Measurements from ENCODE around the gene POLR1C.
"Not testable (repeated sequence)": the region's sequence is repeated elsewhere in the genome, so short reads cannot be mapped to it uniquely, and the experiment has no call there.

The POLR1C gene

DNA sequence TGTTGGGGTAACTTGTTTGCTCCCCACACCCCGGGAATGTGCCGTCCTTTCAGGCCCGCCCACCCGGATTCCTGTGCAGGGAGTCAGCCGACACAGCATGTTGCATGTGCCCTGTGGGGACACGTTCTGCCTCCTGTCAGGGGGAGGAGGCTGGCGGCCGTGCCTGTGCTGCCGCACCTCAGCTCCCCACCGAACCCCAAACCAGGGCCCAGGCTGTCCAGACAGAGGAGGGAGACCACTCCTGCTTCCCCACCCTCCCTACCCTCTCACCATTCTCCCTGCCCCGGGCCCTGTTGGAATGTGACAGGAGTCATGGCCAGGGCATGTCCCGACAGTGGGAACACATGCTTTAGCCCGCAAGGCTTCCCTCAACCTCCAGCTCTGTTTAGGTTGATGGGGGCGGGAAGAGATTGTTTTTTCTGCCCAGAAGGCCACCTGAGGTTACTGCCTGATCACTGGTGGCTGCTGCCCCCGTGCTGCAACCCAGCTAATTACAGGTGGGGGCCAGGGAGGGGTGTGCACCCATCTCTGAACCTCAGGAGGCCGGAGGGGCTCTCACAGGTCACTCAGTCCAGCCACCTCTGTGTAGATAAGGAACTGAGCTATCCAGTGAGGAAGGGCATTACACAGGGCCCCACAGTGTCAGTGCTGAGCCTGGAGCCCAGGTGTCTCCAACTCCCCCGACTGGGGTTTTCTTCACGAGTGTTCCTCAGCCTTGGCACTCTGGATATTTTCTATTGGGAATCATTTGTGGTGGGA is 20.3 kb upstream of the POLR1C start:
- H3K9me3 Mint-ChIP-seq: no peaks in the 10 kb centered on the region
- H3K27ac Mint-ChIP-seq: peak overlapping the region in 1 of 2 donors; percentile 96
- H3K36me3 Mint-ChIP-seq (ENCODE audit: insufficient read depth): peaks cover 8% of the 10 kb centered on the region
- DNase-seq (no peak), ATAC-seq (replicated peaks) (peak; percentile 24)
- H3K4me1 Mint-ChIP-seq (ENCODE audit: low read depth in 2 of 2): peaks cover 27 to 28% of the 10 kb centered on the region in 2 donors
- no peaks in the 10 kb centered on the region for H3K27me3 Mint-ChIP-seq
- H3K4me3 Mint-ChIP-seq: no peak overlapping the region

DNA sequence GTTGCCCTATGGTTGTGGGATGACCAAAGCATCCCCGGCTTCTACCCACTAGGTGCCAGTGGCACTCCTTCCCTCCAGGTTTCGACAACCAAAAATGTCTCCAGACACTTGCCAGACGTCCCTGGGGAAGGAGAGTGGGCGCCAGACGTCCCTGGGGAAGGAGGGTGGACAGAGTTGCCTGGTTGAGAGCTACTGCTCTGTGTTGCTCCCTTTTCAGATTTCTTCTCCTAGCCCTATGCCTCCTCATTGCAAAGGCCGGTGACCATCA is 19.8 kb upstream of the POLR1C start:
- no peak for ATAC-seq (replicated peaks)
- peak overlapping the region in 1 of 2 donors; percentile 71 for H3K27ac Mint-ChIP-seq
- H3K36me3 Mint-ChIP-seq (ENCODE audit: insufficient read depth): peaks cover 6% of the 10 kb centered on the region
- no peak for DNase-seq
- no peak overlapping the region for H3K4me3 Mint-ChIP-seq
- H3K9me3 Mint-ChIP-seq: no peaks in the 10 kb centered on the region
- H3K27me3 Mint-ChIP-seq: no peaks in the 10 kb centered on the region
- peaks cover 27 to 28% of the 10 kb centered on the region in 2 donors for H3K4me1 Mint-ChIP-seq (ENCODE audit: low read depth in 2 of 2)

- Mint-ChIP-seq H3K4me3 (no peak overlapping the region), H3K9me3 (no peaks in the 10 kb centered on the region), H3K27me3 (no peaks in the 10 kb centered on the region), H3K4me1 (ENCODE audit: low read depth in 2 of 2) (peaks cover 23 to 24% of the 10 kb centered on the region in 2 donors), H3K27ac (peak overlapping the region in 1 of 2 donors; percentile 71), H3K36me3 (ENCODE audit: insufficient read depth) (peaks cover 3% of the 10 kb centered on the region)
- DNase-seq: no peak
- ATAC-seq (replicated peaks): no peak
These were observed 19.2 kb upstream of the POLR1C start for GRCh38 chr6:43497689-43498088.

DNA sequence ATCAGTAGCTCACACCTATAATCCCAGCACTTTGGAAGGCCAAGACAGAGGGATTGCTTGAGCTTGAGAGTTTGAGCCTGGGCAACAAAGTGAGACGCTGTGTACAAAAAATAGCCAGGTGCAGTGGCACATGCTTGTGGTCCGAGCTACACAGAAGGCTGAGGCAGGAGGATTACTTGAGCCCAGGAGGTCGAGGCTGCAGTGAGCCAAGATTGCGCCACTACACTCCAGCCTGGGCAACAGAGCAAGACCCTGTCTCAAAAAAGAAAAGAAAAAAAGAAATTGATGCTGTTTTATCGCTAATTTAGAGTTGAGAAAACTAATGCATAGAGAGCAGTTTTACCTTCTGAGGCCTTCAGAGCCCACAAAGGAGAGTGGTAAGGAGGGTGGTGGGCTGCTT is 18.6 kb upstream of the POLR1C start:
- not testable (repeated sequence) for ATAC-seq (replicated peaks); H3K9me3 Mint-ChIP-seq; DNase-seq; H3K27me3 Mint-ChIP-seq; H3K4me3 Mint-ChIP-seq; H3K36me3 Mint-ChIP-seq (ENCODE audit: insufficient read depth)
- H3K27ac Mint-ChIP-seq: peak overlapping the region in 1 of 2 donors; percentile 71
- H3K4me1 Mint-ChIP-seq (ENCODE audit: low read depth in 2 of 2): peaks cover 20 to 24% of the 10 kb centered on the region in 2 donors

DNA sequence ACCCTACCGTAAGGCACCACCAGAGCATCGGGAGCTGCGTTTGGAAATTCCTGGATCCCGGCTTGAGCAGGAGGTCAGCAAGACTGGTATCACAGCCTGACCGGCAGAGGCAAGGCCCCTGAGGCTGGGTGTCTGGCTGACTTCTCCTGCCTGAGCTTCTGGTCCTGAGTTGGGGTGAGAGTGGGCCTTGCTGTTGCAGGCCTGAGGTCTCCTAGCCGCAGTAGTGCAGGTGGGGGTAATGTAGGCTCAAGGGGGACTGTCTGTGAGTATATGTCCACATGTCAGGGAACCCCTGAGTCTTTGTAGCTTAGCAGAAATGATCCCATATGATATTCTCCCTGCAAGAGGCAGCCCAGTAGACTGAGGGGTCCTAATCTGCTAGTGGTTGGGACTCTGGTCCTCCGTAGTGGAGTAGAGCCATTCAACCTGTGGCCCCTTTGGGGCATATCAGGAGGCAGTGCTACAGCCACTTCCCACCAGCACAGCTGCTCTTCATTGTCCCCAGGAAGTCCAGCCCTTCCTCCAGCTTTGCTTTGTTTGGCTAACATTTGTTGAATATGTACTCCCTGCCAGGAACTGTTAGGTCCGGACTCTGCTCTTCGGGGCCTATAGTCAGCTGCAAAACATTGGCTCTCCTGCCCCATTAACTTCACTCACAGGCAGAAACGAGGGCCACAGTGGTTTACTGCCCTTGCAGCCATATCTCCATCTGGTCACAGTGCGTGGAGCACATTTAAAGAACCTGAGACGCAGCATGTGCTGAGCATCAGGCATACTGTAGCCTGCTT is 17.7 kb upstream of the POLR1C start:
- no peak overlapping the region for H3K4me3 Mint-ChIP-seq
- H3K27ac Mint-ChIP-seq: peak overlapping the region in 1 of 2 donors; percentile 67
- no peak for DNase-seq
- H3K27me3 Mint-ChIP-seq: no peaks in the 10 kb centered on the region
- no peak for ATAC-seq (replicated peaks)
- H3K4me1 Mint-ChIP-seq (ENCODE audit: low read depth in 2 of 2): peaks cover 15 to 17% of the 10 kb centered on the region in 2 donors
- H3K9me3 Mint-ChIP-seq: no peaks in the 10 kb centered on the region
- peaks cover 9% of the 10 kb centered on the region for H3K36me3 Mint-ChIP-seq (ENCODE audit: insufficient read depth)

GRCh38 chr6:43500921-43501320 is 16.0 kb upstream of the POLR1C start:
- peaks cover 13% of the 10 kb centered on the region for H3K36me3 Mint-ChIP-seq (ENCODE audit: insufficient read depth)
- H3K27ac Mint-ChIP-seq: peak overlapping the region; percentile 71 to 85
- H3K4me1 Mint-ChIP-seq (ENCODE audit: low read depth in 2 of 2): peaks cover under 1 to 2% of the 10 kb centered on the region in 2 donors
- no peaks in the 10 kb centered on the region for H3K27me3 Mint-ChIP-seq
- ATAC-seq (replicated peaks) (no peak), DNase-seq (no peak)
- H3K9me3 Mint-ChIP-seq: no peaks in the 10 kb centered on the region
- no peak overlapping the region for H3K4me3 Mint-ChIP-seq

DNA sequence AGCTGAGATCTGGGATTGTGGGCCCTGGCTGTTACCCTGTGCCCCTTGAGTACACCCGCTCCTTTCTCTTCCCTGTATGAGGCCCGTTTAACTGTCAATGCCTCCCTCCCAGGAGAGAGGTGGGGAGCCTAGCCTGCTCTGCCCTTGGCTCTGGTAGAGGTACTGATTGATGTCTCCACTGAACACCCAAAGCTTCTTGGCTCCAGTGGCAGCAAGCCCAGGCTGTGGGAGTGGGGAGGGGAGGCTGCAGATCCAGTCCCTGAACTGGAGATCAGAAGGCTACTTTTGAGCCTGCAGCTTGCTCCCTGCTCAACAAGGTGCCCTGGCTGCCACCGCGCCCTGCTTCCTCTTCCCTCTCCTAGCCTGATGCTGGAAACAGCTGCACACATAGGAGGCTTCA is 14.2 kb upstream of the POLR1C start:
- Mint-ChIP-seq H3K4me3 (no peak overlapping the region), H3K36me3 (ENCODE audit: insufficient read depth) (peaks cover 21% of the 10 kb centered on the region), H3K27ac (peak overlapping the region in 1 of 2 donors; percentile 65), H3K9me3 (no peaks in the 10 kb centered on the region), H3K4me1 (ENCODE audit: low read depth in 2 of 2) (peaks cover 7 to 16% of the 10 kb centered on the region in 2 donors), H3K27me3 (peaks cover 0 to 5% of the 10 kb centered on the region in 2 donors)
- DNase-seq: no peak
- no peak for ATAC-seq (replicated peaks)

GRCh38 chr6:43503443-43503842 is 13.4 kb upstream of the POLR1C start:
- no peak overlapping the region for H3K4me3 Mint-ChIP-seq
- H3K27ac Mint-ChIP-seq: peak overlapping the region; percentile 33 to 65
- ATAC-seq (replicated peaks) (no peak), DNase-seq (no peak)
- H3K36me3 Mint-ChIP-seq (ENCODE audit: insufficient read depth): peaks cover 23% of the 10 kb centered on the region
- peaks cover 3 to 13% of the 10 kb centered on the region in 2 donors for H3K27me3 Mint-ChIP-seq
- no peaks in the 10 kb centered on the region for H3K9me3 Mint-ChIP-seq
- peaks cover 7 to 18% of the 10 kb centered on the region in 2 donors for H3K4me1 Mint-ChIP-seq (ENCODE audit: low read depth in 2 of 2)

GRCh38 chr6:43504756-43505593 is 11.9 kb upstream of the POLR1C start:
- Mint-ChIP-seq H3K36me3 (ENCODE audit: insufficient read depth) (peaks cover 27% of the 10 kb centered on the region), H3K27me3 (peaks cover 14 to 26% of the 10 kb centered on the region in 2 donors), H3K4me1 (ENCODE audit: low read depth in 2 of 2) (peaks cover 12 to 25% of the 10 kb centered on the region in 2 donors), H3K4me3 (no peak overlapping the region), H3K27ac (no peak overlapping the region), H3K9me3 (no peaks in the 10 kb centered on the region)
- DNase-seq: no peak
- ATAC-seq (replicated peaks): no peak

- peak overlapping the region; percentile 90 to 92 for H3K27ac Mint-ChIP-seq
- H3K4me3 Mint-ChIP-seq: no peak overlapping the region
- H3K36me3 Mint-ChIP-seq (ENCODE audit: insufficient read depth): peaks cover 27% of the 10 kb centered on the region
- ATAC-seq (replicated peaks) (no peak), DNase-seq (no peak)
- no peaks in the 10 kb centered on the region for H3K9me3 Mint-ChIP-seq
- peaks cover 14 to 26% of the 10 kb centered on the region in 2 donors for H3K27me3 Mint-ChIP-seq
- H3K4me1 Mint-ChIP-seq (ENCODE audit: low read depth in 2 of 2): peaks cover 12 to 27% of the 10 kb centered on the region in 2 donors
These were observed 11.2 kb upstream of the POLR1C start for GRCh38 chr6:43505718-43506117.

DNA sequence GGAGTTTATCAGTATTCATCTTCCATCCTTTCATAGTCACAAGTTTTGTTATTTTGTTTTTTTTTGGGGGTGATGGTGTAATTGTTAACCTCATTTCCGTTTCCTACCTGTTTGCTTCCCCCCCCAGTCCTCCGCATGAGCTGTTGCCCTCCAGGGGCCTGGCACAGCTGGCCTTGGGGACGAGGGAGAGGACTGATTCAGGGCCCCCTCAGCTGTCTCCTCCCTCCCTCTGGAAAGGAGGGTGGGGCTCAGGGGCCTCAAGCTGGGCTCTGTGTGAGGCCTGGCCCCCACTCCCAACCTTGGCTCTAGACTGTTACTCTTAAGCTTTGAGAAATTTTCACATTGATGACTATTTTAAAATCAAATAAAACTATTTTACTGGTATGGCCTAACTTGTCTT is 10.7 kb upstream of the POLR1C start:
- DNase-seq (no peak), ATAC-seq (replicated peaks) (peak; percentile 4)
- H3K4me3 Mint-ChIP-seq: no peak overlapping the region
- peaks cover 14 to 26% of the 10 kb centered on the region in 2 donors for H3K27me3 Mint-ChIP-seq
- H3K36me3 Mint-ChIP-seq (ENCODE audit: insufficient read depth): peaks cover 30% of the 10 kb centered on the region
- peak overlapping the region; percentile 90 to 92 for H3K27ac Mint-ChIP-seq
- H3K4me1 Mint-ChIP-seq (ENCODE audit: low read depth in 2 of 2): peaks cover 12 to 29% of the 10 kb centered on the region in 2 donors
- H3K9me3 Mint-ChIP-seq: no peaks in the 10 kb centered on the region

- Mint-ChIP-seq H3K27ac (peak overlapping the region; percentile 90 to 92), H3K4me1 (ENCODE audit: low read depth in 2 of 2) (peaks cover 12 to 33% of the 10 kb centered on the region in 2 donors), H3K36me3 (ENCODE audit: insufficient read depth) (peaks cover 30% of the 10 kb centered on the region), H3K27me3 (peaks cover 14 to 26% of the 10 kb centered on the region in 2 donors), H3K4me3 (no peak overlapping the region), H3K9me3 (no peaks in the 10 kb centered on the region)
- ATAC-seq (replicated peaks) (peak; percentile 71), DNase-seq (peak; percentile 83 to 84 (median 83))
These were observed 10.0 kb upstream of the POLR1C start for GRCh38 chr6:43506667-43507471.

Data from effector memory CD8-positive, alpha-beta T cell (primary cell).